WTC11 (cell line): ENCODE measurements around the gene SLU7.

Experiments
- AFF4 ChIP-seq: sonication (generic); formaldehyde crosslinking; IDR thresholded peaks from 2 replicates; pipeline ENCODE4 v1.8.1; 2023; ENCODE audit warnings: mild to moderate bottlenecking, missing genetic modification reagents, borderline replicate concordance
- ATF2 ChIP-seq: sonication (generic); formaldehyde crosslinking; IDR thresholded peaks from 2 replicates; pipeline ENCODE4 v1.8.1; 2022; ENCODE audit warnings: low read depth, missing genetic modification reagents, borderline replicate concordance
- CREM ChIP-seq: sonication (generic); formaldehyde crosslinking; IDR thresholded peaks from 2 replicates; pipeline ENCODE4 v1.8.1; 2022; ENCODE audit warnings: mild to moderate bottlenecking, missing genetic modification reagents, moderate library complexity
- CTCF ChIP-seq: fragments of 200-600 bp; IDR thresholded peaks from 2 replicates; pipeline ENCODE4 v1.8.0; 2022; ENCODE audit warnings: antibody characterized with exemption
- ELF4 ChIP-seq: sonication (generic); formaldehyde crosslinking; IDR thresholded peaks from 2 replicates; pipeline ENCODE4 v1.8.1; 2022; ENCODE audit warnings: low read depth, mild to moderate bottlenecking, moderate library complexity, missing genetic modification reagents
- ETV6 ChIP-seq: sonication (generic); formaldehyde crosslinking; IDR thresholded peaks from 2 replicates; pipeline ENCODE4 v1.8.1; 2022; ENCODE audit warnings: mild to moderate bottlenecking, missing genetic modification reagents
- MAX ChIP-seq: sonication (generic); formaldehyde crosslinking; IDR thresholded peaks from 2 replicates; pipeline ENCODE4 v1.8.0; 2022; ENCODE audit warnings: mild to moderate bottlenecking, missing genetic modification reagents
- NFYB ChIP-seq: sonication (generic); formaldehyde crosslinking; conservative IDR thresholded peaks from 2 replicates; pipeline ENCODE4 v1.8.0; 2022; ENCODE audit warnings: low read depth, missing genetic modification reagents
- STAT6 ChIP-seq: sonication (generic); formaldehyde crosslinking; conservative IDR thresholded peaks from 2 replicates; pipeline ENCODE4 v1.8.1; 2023; ENCODE audit warnings: mild to moderate bottlenecking, low read depth, missing genetic modification reagents, moderate library complexity
- TEAD4 ChIP-seq: sonication (generic); formaldehyde crosslinking; IDR thresholded peaks from 2 replicates; pipeline ENCODE4 v1.8.0; 2022; ENCODE audit warnings: mild to moderate bottlenecking, missing genetic modification reagents
- USF1 ChIP-seq: sonication (generic); formaldehyde crosslinking; IDR thresholded peaks from 2 replicates; pipeline ENCODE4 v1.8.0; 2022; ENCODE audit warnings: mild to moderate bottlenecking, missing genetic modification reagents

- TF ChIP-seq NFYB (CRISPR knock-in tag) (no peak), MAX (CRISPR knock-in tag) (no peak), CTCF (no peak), ATF2 (CRISPR knock-in tag) (no peak), STAT6 (CRISPR knock-in tag) (no peak), AFF4 (CRISPR knock-in tag) (no peak), USF1 (CRISPR knock-in tag) (no peak), TEAD4 (CRISPR knock-in tag) (no peak), ELF4 (no peak), CREM (CRISPR knock-in tag) (no peak), ETV6 (no peak)
Observed at GRCh38 chr5:160456480-160457177, 37.7 kb upstream of the SLU7 start.
